Right forelimb (tissue), 1 donor: ENCODE data around the gene HIBADH.
"Not testable (repeated sequence)": the region's sequence is repeated elsewhere in the genome, so short reads cannot be mapped to it uniquely, and the experiment has no call there.

Source experiments
- DNase-seq: peaks from one replicate; pipeline ENCODE4 v3.0.0-alpha.2; 2018

HIBADH gene

DNA sequence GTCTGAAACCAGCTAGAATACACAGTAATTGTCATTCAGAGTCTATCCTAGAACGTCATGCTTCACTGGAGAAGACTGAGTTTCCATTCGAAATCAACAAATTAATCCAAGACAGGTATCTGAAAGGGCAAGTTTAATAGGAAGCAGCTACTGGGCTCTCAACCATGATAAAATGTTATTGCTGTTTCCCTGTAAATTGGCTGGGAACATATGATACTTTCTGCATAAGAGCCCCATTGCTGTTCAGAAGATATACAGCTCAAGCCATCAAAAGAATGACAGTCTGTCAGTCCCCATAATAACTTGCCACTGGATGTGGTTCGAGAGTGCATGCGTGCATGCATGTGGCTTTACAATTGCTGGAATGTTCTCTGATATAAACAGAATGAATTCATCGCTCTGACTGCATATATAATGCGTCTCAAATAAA lies 129.0 kb downstream of the HIBADH start:
- DNase-seq = no peak

GRCh38 chr7:27532314-27532713 lies 130.4 kb downstream of the HIBADH start:
- DNase-seq = no peak

DNA sequence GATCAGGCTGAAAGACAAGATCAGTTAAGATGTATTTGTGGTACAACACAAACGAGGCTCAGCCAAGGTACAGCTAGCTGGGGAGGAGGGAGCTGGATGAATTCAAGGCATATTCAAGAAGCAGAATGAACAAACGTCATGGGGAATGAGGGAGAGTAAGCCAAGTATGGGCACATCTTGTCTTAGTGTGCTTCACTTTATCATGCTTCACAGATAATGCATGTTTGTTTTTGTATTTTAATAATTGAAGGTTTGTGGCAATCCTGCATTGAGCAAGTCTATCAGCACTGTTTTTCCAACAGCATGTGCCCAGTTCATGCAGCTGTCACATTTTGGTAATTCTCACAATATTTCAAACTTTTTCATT lies 135.4 kb downstream of the HIBADH start:
- no peak for DNase-seq

GRCh38 chr7:27526611-27527347 lies 135.9 kb downstream of the HIBADH start:
- DNase-seq = no peak

- DNase-seq = no peak
These were observed 136.6 kb downstream of the HIBADH start for GRCh38 chr7:27526131-27526530.

DNA sequence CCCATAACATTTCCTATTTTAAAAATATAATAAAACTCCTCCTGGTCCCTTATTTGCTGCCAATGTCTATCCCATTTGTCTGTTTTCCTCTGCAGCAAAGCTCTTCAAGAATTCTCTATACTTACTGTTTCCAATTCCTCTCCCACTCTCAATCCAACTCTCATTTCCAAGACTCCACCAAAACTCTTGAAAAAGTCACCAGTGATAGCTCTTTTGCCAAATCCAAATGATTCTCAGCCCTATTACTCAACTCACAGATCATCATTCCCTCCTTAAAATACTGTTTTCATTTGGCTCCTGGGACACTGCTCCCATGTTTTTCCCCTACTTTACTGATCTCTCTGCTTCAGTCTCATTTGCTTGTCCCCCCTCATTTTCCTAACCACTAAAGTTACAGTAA lies 139.4 kb downstream of the HIBADH start:
- no peak for DNase-seq

DNA sequence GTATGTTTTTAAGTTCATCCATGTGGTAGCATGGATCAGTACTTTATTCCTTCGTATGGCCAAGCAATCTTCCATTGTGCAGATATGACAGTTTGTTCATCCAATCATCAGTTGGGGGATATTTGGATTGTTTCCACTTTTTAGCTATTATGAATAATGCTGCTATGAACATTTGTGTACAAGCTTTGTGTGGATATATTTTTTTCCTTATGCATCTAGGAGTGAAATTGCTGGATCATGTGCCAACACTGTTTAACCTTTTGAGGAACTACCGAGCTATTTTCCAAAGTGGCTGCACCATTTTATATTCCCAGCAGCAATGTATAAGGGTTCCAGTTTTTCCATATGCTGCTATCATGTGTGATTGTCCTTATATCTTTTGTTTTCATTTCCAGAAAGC lies 140.1 kb downstream of the HIBADH start:
- DNase-seq = no peak

- peak; percentile 70 for DNase-seq
These were observed 141.6 kb downstream of the HIBADH start for GRCh38 chr7:27520815-27521790.

DNA sequence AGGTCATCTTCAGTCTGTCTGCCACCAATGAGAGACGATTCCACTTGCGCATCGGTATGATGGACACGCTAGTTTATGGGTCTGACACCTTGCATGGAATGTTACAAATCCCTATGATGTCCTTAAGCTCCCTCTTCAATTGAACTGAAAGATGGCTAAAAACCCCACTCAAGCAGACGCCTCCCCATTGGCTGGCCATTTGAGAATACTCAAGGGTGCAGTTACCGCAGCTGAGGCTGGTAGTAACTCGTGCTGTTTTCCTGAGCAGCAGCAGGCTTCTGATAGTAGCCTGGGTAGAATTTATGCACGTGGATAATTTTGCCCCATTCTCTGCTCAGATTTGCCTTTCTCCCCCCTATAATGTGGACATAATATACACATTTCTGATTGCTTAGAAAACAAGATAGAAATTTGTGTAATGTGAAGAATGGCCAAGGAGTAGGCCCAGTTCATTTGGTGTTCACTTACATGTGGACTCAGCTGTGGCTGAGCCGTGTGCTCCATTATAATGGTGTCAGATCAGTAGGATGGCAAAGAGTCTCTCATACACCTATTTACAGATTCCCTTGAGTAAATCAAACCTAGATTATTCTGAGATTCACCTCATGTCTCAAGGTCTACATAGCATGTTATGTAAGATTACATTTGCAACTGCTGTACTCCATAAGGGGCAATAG lies 142.8 kb downstream of the HIBADH start:
- DNase-seq = no peak

DNA sequence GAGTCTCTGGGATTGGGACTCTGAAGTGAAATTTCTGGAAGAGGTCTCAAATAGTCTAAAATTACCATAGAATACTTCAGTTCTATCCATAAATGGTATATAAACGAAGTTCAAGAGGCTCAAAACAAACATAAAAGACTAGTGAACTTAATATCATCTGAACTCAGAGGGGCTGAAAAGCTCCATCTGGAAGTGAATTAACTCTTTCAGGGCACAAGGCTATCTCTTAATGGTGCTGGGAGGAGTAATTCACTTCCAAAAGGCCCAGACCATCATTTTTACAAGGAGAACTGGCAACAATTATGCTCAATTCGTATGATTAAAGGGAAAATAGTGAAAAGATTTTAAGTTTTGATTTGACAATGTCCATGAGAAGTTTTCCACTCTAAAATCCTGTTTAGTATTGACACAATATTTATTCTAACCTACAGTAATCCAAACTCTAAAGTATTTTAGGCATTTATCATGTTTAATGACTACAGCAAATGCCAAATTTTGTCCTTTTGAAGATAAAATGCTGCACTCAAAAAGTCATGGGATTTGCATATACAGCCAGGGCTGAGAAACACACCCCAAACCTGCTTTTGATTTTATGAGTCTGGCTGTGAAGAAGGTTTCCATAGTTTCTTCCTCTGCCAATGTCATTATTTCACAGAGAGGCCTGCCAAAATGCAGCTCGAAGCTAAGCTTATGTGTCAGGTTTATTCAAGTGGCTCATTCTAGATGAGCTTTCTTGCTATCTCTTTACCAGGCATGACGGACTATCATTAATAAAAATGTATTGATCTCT lies 143.9 kb downstream of the HIBADH start:
- no peak for DNase-seq

DNA sequence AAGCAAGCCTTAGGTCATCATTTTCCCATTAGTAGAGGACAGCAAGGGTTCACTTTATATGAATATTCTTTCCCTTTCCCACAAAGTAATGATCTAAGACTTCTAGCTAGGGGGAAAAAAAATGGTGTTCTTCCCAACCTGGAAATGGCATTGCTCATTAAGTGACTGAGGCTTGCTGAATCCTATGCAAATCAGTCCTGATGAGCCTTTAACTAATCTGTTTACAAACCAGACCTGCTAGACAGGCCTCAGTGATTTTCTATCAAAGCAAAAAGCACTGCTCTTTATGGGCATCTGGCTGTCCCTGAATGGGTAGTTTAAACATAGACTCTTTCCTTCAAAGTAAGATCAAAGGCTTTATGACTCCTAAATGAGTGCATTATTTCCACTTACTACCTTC lies 146.3 kb downstream of the HIBADH start:
- no peak for DNase-seq

DNA sequence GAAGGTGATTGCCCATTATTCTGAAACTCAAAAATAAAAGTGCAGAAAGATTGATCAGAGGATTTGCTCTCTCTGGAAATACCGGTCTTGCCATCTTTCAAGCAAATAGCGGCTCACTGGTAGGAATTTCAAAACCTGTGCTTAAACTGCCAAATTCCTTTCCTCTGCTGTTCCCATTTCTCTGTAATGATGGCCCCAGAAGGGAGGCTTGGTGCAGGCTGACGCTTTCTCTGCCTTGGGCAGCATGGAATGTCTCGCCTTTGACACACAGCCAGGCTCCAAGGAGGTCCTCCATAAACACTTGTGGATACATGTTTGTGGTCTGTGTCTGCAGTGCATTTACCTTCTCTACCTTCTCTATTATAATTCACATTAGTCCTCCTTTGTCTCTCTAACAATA lies 146.8 kb downstream of the HIBADH start:
- no peak for DNase-seq

- no peak for DNase-seq
These were observed 147.8 kb downstream of the HIBADH start for GRCh38 chr7:27514861-27515260.

DNA sequence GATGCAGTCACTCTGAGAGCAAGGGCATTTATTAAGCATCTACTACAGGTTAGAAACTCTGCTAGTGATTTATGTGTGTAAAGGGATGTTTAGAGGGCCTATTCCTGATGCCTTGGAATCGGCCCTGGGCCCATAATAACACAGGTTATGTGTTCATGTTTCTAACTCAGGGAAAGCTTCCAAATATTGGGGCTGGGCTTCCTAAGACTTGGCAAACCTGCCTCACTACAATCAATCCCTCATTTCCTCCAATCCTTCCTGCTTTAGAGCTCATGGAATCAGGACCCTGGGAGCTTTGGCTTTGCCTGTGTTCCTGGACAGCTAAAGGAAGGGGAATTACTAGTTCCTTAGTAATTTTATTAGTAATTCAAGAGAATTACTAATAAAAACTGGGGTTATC lies 148.8 kb downstream of the HIBADH start:
- DNase-seq = no peak

- not testable (repeated sequence) for DNase-seq
These were observed 151.3 kb downstream of the HIBADH start for GRCh38 chr7:27511370-27511769.

DNA sequence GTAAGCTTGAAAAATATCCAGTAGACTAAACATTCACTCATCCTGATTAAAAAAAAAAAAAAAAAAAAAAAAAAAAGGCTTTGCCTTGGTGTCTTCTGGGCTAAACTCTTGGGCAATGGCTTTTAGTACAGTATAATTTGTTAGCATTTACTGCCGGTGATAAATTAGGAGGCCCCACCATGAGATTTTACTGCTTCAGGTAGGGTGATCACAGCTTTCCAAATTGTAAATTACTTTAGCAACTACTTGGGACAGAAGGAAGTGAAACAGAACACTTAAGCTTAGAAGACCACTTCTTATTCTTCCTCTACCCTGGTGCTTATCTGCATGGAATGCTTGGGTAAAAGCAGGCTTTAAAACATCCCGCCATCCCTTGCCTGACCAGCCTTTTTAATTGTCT lies 152.1 kb downstream of the HIBADH start:
- DNase-seq = no peak

GRCh38 chr7:27501879-27502278 lies 160.8 kb downstream of the HIBADH start:
- not testable (repeated sequence) for DNase-seq

- no peak for DNase-seq
These were observed 161.7 kb downstream of the HIBADH start for GRCh38 chr7:27501001-27501400.

DNA sequence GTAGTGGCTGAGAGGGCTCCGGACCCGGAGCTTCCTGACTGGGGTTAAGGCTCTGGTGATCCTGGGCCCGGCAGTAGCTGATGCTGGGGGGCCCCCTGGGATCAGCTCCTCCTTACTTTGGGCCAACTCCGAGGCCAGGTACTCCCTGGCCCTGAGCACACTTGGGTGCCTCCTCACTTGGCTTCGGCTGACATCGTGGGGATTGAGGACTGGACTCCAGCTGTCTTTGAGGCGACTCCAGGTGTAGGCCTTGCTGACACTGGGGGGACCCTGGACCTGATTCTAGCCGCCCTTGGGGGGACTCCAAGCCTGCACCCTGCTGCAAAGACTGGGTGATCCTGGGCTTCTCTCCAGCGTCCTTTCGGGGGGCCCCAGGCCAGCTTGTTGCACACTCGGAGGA lies 170.5 kb downstream of the HIBADH start:
- DNase-seq = no peak

- DNase-seq = no peak
These were observed 171.1 kb downstream of the HIBADH start for GRCh38 chr7:27491534-27491933.

DNA sequence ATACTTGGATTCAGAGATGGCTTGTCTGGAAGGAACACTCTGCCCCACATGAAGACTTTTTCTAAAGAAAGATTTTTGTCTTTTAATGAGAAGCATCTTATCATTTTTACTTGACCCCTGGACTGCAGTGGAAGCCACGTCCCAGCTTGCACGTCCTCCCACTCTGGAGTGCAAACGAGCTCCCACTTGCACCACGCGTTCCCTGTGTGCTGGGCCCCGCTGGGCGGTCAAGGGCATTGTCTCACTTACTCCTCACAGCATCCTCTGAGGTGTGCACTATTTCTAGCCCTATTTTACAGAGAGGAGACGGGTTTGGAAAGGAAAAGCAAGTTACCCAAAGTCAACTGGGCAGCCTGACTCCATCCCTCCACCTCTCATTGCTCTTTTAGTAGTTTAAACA lies 175.2 kb downstream of the HIBADH start:
- DNase-seq = no peak

DNA sequence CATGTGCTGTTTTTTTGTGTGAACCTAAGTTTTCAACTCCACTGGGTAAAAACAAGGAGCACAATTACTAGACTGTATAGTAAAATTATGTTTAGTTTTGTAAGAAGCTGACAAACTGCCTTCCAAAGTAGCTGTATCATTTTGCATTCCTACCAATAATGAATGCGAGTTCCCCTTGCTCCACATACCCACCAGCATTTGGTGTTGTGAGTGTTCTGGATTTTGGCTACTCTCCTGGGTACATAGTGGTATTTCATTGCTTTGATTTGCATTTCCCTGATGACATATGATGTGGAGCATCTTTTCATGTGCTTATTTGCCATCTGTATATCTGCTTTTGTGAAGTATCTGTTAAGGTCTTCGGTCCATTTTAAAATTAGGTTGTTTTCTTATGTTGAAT lies 178.2 kb downstream of the HIBADH start:
- DNase-seq = no peak

GRCh38 chr7:27482219-27482618 lies 180.5 kb downstream of the HIBADH start:
- DNase-seq = no peak
